ENCODE measurements around the gene STK10. TPM values are rescaled to one million over a fixed set of nuclear protein-coding genes. Genes with fewer than 3 reads are reported as not detected.

STK10 gene
- total and polyA plus RNA-seq, 2 of the 8 experiments (the other 6 are each of a cell fraction or from before 2014, with no cell fraction given) = 10.5 to 21.4 TPM

DNA sequence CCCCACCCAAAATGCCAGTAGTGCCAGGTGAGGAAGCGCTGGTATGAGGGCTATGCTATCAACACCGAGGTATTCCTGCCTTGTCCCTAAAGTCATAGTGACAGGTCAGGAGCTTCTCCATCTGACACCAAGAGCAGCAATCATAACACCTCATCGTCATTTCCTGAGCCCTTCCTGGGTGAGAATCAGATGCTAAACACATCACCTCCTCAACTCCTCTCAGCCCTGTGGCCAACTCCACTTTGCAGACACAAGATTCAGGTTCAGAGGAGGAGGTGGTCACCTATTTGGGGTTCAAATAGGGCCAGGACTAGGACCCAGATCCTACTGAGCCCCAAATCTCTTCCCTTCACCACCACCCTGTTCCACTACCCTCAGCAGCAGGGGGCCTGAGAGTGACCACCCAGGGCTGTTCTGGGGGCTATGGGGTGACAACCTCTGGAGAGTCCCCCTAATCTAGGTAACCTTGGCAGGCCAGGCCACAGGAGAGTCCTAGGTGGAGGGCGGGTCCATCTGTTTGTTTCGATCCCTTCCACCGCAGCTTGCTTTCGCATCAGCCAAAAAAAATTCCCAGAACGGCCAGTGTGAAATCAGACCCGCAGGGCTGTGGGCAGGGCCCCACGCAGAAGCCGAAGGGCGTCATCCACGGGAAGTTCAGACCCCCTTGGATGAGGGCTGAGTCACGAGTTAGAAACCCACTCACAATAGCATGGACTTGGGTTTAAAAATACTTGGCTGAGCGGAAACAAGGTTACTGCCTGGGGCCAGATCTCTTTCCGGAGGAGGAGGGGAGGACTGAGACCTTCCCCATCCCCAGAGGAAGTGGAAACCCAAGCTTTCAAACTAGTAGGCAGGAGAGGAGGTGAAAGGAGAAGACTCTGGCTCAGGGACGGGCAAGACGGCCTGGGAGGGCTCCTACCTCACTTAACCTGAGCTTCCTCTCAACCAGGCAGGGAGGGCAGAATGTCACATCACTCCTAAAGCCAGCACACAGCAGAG is 8.7 kb downstream of the STK10 start (continued):
- TF ChIP-seq, protein P1, sequence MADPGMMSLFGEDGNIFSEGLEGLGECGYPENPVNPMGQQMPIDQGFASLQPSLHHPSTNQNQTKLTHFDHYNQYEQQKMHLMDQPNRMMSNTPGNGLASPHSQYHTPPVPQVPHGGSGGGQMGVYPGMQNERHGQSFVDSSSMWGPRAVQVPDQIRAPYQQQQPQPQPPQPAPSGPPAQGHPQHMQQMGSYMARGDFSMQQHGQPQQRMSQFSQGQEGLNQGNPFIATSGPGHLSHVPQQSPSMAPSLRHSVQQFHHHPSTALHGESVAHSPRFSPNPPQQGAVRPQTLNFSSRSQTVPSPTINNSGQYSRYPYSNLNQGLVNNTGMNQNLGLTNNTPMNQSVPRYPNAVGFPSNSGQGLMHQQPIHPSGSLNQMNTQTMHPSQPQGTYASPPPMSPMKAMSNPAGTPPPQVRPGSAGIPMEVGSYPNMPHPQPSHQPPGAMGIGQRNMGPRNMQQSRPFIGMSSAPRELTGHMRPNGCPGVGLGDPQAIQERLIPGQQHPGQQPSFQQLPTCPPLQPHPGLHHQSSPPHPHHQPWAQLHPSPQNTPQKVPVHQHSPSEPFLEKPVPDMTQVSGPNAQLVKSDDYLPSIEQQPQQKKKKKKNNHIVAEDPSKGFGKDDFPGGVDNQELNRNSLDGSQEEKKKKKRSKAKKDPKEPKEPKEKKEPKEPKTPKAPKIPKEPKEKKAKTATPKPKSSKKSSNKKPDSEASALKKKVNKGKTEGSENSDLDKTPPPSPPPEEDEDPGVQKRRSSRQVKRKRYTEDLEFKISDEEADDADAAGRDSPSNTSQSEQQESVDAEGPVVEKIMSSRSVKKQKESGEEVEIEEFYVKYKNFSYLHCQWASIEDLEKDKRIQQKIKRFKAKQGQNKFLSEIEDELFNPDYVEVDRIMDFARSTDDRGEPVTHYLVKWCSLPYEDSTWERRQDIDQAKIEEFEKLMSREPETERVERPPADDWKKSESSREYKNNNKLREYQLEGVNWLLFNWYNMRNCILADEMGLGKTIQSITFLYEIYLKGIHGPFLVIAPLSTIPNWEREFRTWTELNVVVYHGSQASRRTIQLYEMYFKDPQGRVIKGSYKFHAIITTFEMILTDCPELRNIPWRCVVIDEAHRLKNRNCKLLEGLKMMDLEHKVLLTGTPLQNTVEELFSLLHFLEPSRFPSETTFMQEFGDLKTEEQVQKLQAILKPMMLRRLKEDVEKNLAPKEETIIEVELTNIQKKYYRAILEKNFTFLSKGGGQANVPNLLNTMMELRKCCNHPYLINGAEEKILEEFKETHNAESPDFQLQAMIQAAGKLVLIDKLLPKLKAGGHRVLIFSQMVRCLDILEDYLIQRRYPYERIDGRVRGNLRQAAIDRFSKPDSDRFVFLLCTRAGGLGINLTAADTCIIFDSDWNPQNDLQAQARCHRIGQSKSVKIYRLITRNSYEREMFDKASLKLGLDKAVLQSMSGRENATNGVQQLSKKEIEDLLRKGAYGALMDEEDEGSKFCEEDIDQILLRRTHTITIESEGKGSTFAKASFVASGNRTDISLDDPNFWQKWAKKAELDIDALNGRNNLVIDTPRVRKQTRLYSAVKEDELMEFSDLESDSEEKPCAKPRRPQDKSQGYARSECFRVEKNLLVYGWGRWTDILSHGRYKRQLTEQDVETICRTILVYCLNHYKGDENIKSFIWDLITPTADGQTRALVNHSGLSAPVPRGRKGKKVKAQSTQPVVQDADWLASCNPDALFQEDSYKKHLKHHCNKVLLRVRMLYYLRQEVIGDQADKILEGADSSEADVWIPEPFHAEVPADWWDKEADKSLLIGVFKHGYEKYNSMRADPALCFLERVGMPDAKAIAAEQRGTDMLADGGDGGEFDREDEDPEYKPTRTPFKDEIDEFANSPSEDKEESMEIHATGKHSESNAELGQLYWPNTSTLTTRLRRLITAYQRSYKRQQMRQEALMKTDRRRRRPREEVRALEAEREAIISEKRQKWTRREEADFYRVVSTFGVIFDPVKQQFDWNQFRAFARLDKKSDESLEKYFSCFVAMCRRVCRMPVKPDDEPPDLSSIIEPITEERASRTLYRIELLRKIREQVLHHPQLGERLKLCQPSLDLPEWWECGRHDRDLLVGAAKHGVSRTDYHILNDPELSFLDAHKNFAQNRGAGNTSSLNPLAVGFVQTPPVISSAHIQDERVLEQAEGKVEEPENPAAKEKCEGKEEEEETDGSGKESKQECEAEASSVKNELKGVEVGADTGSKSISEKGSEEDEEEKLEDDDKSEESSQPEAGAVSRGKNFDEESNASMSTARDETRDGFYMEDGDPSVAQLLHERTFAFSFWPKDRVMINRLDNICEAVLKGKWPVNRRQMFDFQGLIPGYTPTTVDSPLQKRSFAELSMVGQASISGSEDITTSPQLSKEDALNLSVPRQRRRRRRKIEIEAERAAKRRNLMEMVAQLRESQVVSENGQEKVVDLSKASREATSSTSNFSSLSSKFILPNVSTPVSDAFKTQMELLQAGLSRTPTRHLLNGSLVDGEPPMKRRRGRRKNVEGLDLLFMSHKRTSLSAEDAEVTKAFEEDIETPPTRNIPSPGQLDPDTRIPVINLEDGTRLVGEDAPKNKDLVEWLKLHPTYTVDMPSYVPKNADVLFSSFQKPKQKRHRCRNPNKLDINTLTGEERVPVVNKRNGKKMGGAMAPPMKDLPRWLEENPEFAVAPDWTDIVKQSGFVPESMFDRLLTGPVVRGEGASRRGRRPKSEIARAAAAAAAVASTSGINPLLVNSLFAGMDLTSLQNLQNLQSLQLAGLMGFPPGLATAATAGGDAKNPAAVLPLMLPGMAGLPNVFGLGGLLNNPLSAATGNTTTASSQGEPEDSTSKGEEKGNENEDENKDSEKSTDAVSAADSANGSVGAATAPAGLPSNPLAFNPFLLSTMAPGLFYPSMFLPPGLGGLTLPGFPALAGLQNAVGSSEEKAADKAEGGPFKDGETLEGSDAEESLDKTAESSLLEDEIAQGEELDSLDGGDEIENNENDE (IDR thresholded peaks at IDR 0.05; ENCODE audit: insufficient replicate concordance, low read length) = no peak

Data from H1 (cell line).